Measurements from ENCODE around the gene TIMP3.

DNA sequence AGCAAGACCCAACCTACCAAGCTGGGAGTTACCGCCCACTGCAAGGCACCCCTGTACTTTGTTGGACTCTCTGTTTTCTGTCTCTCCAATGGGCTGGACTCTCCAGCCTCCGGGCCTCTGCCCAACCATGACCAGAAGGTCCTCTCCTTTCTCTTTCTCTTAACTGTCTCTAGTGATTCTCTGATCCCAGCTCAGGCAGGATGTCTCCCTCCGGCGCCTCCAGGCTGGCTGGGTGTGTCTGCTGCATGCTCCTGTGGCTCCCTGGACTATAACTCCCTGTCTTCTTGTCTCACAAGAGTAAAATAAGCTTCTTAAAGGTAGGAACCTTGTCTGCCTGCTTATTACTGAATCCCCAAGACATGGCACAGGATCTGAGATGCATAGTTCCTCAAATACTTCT lies 36.3 kb downstream of the TIMP3 start:
- TF ChIP-seq CTCF (IDR thresholded peaks at IDR 0.05) (no peak), ZNF281 (CRISPR knock-in tag; IDR thresholded peaks at IDR 0.05) (no peak), NR2C2 (CRISPR knock-in tag; IDR thresholded peaks at IDR 0.05) (no peak), ZNF138 (CRISPR knock-in tag; conservative IDR thresholded peaks at IDR 0.05) (no peak), ELF4 (CRISPR knock-in tag; IDR thresholded peaks at IDR 0.05; ENCODE audit: low read depth) (no peak), ZNF232 (CRISPR knock-in tag; IDR thresholded peaks at IDR 0.05) (no peak), E2F1 (CRISPR knock-in tag; IDR thresholded peaks at IDR 0.05) (no peak)
